Gastrocnemius medialis (tissue), 4 donors: ENCODE results near the gene WSB2. TPM values are rescaled to one million over a fixed set of nuclear protein-coding genes. Genes with fewer than 3 reads are reported as not detected.

Experiments used
- ATAC-seq, 2 donors: fragments of 150-250 bp; one replicate each; pipeline ENCODE4 v1.9.1; 2016
- DNase-seq, 2 donors: peaks; one replicate each; pipeline ENCODE4 v3.0.0-alpha.2; 2019
- H3K27ac ChIP-seq, 4 donors: fragments of 200-600 bp; sonication (generic); 1 replicate in 1 of 4; 2 replicates in 3 of 4; pipeline ENCODE4 v1.5.1; 2016 to 2018; ENCODE audit warnings: mild to moderate bottlenecking in 2 of 4, moderate library complexity in 1 of 4
- H3K27me3 ChIP-seq, 3 donors: fragments of 200-600 bp; sonication (generic) in 2 of 3; 1 replicate in 1 of 3; 2 replicates in 2 of 3; pipeline versions ENCODE4 v1.5.1 to v1.6.0; 2016 to 2019; ENCODE audit warnings: mild to moderate bottlenecking in 1 of 3, moderate library complexity in 1 of 3
- H3K36me3 ChIP-seq, 2 donors: fragments of 200-600 bp; sonication (generic) in 1 of 2; one replicate each; pipeline ENCODE4 v1.5.1; 2017 to 2018
- H3K4me1 ChIP-seq, 2 donors: fragments of 200-600 bp; sonication (generic) in 1 of 2; one replicate each; pipeline ENCODE4 v1.5.1; 2016 to 2017; ENCODE audit warnings: mild to moderate bottlenecking in 2 of 2
- H3K4me3 ChIP-seq, 4 donors: fragments of 200-600 bp; sonication (generic) in 3 of 4; 1 replicate in 1 of 4; 2 replicates in 3 of 4; pipeline ENCODE4 v1.5.1; 2016 to 2019; ENCODE audit warnings: mild to moderate bottlenecking in 2 of 4
- H3K9me3 ChIP-seq, 3 donors: fragments of 200-600 bp; sonication (generic) in 2 of 3; 1 replicate in 1 of 3; 2 replicates in 2 of 3; pipeline ENCODE4 v1.5.1; 2016 to 2019
- POLR2A ChIP-seq, 2 donors: fragments of 450-650 bp; IDR thresholded peaks; one replicate each; pipeline ENCODE4 v1.6.1; 2017; ENCODE audit warnings: antibody characterized with exemption in 2 of 2, mild to moderate bottlenecking in 2 of 2, moderate library complexity in 2 of 2
- in situ Hi-C, 4 donors: fragments of 200-750 bp; cut with MboI; loops; one replicate each; pipeline versions ENCODE4 v1.15.0 to v1.8.0; 2017; ENCODE audit warnings: low sequenced_read_pairs in 4 of 4
- intact Hi-C: fragments of 100-400 bp; cut with DNase I; formaldehyde crosslinking; loops from one replicate; pipeline ENCODE4 v1.15.1; 2023; ENCODE audit warnings: low total_unique reads
- total RNA-seq, 4 donors: library from RNA; depleted of rRNA; stranded (reverse); fragments of >200 nt; gene quantifications; one replicate each; pipeline versions ENCODE4 v1.1.0 to v1.2.3, GENCODE V29; 2016
- TF ChIP-seq, protein P1 (sequence below), 5 experiments: fragments of 450-650 bp in 3 of 5; fragments of 200-600 bp in 2 of 5; sonication (generic) in 2 of 5; IDR thresholded peaks in 4 of 5; conservative IDR thresholded peaks in 1 of 5; 1 replicate in 4 of 5; 2 replicates in 1 of 5; pipeline ENCODE4 v1.5.1; 2016 to 2019; ENCODE audit warnings: antibody characterized with exemption in 5 of 5, mild to moderate bottlenecking in 3 of 5, moderate library complexity in 3 of 5

The WSB2 gene
- total RNA-seq, 4 donors from 2014 or later = 83.5 to 133 (median 93.5) TPM

DNA sequence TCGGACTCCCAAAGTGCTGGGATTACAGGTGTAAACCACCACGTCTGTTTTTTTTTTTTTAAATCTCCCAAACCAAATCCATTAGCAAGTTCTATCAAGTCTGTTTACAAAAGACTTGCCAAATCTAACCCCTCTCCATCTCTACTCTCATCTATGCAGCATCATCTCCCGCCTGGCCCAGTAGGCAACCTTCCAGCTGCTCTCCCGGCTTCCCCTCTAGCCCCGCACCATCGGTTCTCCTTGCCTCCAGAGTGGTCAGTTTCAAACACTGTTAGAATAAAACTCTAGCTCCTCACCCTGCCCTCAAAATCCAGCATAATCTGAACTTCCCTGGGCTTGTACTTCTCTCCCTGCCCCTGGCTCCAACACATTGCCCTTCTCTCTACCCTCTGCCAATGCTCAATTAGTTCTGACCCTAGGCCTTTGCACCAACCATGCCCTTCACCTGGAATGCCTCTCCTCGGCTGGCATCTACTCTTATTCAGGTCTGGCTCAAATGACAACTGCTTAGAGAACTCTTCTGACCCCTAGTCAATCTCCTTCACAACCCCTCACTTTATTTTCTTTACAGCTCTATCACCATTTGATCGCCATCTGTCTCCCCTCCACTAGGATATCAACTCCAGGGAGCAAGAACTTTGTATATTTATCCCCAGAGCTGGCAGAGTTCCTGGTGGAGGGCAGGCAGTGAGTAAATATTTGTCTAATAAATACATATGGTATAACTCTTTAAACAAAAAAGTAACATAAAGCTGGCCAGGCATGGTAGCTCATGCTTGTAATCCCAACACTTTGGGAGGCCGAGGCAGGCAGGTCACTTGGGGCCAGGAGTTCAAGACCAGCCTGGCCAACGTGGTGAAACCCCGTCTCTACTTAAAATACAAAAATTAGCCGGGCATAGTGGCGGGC is 4.9 kb downstream of the WSB2 start:
- Histone ChIP-seq H3K4me1 (peaks cover 56 to 61% of the 10 kb centered on the region in 2 donors), H3K27ac (peak overlapping the region; percentile 35 to 82 (median 57)), H3K27me3 (no peaks in the 10 kb centered on the region), H3K4me3 (no peak overlapping the region), H3K36me3 (peaks cover 0 to 4% of the 10 kb centered on the region in 2 donors), H3K9me3 (no peaks in the 10 kb centered on the region)
- intact Hi-C loops (no loop called here), in situ Hi-C loops (no loop called here)
- DNase-seq (no peak), ATAC-seq (no peak)
- TF ChIP-seq, protein P1, sequence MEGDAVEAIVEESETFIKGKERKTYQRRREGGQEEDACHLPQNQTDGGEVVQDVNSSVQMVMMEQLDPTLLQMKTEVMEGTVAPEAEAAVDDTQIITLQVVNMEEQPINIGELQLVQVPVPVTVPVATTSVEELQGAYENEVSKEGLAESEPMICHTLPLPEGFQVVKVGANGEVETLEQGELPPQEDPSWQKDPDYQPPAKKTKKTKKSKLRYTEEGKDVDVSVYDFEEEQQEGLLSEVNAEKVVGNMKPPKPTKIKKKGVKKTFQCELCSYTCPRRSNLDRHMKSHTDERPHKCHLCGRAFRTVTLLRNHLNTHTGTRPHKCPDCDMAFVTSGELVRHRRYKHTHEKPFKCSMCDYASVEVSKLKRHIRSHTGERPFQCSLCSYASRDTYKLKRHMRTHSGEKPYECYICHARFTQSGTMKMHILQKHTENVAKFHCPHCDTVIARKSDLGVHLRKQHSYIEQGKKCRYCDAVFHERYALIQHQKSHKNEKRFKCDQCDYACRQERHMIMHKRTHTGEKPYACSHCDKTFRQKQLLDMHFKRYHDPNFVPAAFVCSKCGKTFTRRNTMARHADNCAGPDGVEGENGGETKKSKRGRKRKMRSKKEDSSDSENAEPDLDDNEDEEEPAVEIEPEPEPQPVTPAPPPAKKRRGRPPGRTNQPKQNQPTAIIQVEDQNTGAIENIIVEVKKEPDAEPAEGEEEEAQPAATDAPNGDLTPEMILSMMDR (IDR thresholded peaks at IDR 0.05 in 4 of 5, conservative IDR thresholded peaks at IDR 0.05 in 1 of 5) = no peak
- TF ChIP-seq POLR2A (IDR thresholded peaks at IDR 0.05) = no peak

DNA sequence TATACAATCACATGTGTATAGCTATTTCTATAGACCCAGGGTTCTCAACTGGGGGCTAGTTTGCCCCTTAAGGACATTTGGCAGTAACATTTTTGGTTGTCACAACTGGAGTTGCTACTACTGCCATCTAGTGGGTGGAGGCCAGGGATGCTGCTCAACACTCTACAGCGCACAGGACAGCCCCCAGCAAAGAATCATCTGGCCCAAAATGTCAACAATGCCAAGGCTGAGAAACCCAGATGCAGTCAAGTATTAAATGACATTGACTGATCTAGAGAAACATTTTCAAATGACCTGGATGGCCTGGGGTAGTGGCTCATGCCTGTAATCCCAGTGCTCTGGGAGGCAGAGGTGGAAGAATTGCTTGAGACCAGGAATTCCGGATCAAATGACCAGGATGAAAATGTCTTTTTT is 5.8 kb downstream of the WSB2 start:
- intact Hi-C loops (no loop called here), in situ Hi-C loops (no loop called here)
- Histone ChIP-seq H3K27me3 (no peaks in the 10 kb centered on the region), H3K4me3 (no peak overlapping the region), H3K27ac (peak overlapping the region in 3 of 4 donors; percentile 40 to 82 (median 56)), H3K36me3 (peaks cover 0 to 14% of the 10 kb centered on the region in 2 donors), H3K4me1 (peaks cover 56 to 61% of the 10 kb centered on the region in 2 donors), H3K9me3 (no peaks in the 10 kb centered on the region)
- no peak for TF ChIP-seq POLR2A (IDR thresholded peaks at IDR 0.05)
- TF ChIP-seq, protein P1 (IDR thresholded peaks at IDR 0.05 in 4 of 5, conservative IDR thresholded peaks at IDR 0.05 in 1 of 5) = peak in 4 of 5 experiments; percentile 28 to 62 (median 47)
- no peak for ATAC-seq
- DNase-seq = peak in 1 of 2 donors; percentile 48

DNA sequence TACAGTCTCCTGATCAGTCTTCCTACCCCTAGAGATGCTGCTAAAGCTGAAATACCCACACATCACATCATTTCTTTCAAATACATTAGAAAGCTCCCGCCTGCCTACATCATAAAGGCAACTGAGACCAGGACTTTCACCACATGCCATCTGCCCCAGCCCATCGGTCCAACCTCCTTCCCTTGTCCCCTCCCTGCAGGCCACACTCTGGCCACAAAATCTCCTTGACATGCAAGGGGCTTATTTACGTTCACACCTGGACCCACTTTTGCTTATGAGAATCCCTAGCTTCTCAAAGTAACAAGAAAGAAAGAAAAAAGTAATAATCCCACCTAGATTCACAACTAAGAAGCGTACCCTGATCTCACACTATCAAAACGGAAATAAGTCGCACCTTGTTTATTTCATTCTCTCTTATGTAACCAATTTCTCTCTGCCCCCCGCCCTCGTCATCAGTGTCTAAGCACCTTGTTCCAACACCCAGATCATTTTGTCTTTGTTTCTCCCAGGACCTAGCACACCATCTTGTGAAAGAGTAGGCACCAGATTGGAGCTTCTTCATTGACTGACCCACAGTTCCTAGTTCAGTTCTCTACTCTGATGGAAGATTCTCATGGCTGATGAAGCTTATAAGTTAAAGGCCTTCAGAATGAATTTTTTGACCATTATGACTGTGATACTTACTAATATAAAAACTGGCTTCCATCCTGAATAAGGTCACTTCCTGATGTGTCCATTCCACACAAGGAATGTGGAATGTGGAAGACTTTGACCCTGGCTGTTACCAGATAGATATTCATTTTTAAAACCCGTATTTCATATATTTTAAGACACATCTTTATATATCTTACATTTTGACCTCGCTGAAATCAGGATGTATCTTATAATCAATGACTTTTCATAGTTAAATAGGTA is 7.7 kb downstream of the WSB2 start:
- no peak for DNase-seq
- Histone ChIP-seq H3K27me3 (no peaks in the 10 kb centered on the region), H3K27ac (peak overlapping the region; percentile 67 to 82 (median 80)), H3K9me3 (no peaks in the 10 kb centered on the region), H3K4me1 (peaks cover 44 to 54% of the 10 kb centered on the region in 2 donors), H3K36me3 (peaks cover 0 to 28% of the 10 kb centered on the region in 2 donors), H3K4me3 (no peak overlapping the region)
- intact Hi-C loops (loop anchor here (2.0 kb wide), 2 partner anchors 37 to 49 kb away; partner anchors contain the start of gene RFC5), in situ Hi-C loops (no loop called here)
- TF ChIP-seq, protein P1 (IDR thresholded peaks at IDR 0.05 in 4 of 5, conservative IDR thresholded peaks at IDR 0.05 in 1 of 5) = no peak
- no peak for ATAC-seq

DNA sequence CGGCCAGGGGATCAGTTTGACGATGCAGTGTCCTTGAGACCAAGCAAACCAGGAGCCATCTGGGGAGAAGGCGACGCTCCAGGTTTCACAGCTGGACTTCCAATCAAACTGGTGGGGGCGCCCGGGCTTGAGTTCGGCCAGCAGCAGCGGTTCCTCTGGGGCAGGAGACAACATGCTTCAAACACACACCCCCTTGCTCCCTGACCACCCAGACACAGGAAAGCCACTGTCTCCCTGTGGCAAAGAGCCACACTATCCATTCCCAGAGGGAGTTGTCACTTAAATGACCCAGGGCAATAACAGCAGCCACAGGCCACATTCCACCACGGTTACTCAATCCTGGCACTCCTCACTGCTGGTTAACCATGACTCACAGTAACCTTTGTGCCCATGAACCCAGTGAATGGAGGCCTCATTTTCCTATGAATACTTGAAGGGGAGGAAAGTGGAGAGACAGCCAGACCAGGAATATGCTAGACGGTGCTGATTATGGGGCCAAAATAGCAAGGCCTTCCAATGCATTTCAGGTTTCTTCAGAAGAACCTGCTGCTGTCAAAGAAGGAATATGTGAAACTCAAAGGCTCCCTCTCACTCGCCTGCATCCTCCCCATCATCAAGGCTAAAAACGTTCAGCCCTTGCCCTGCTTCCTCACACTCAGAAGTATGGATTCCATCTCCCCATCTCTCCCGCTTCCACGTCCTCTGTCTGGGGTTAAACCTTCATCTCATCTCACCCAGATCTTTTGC is 8.5 kb downstream of the WSB2 start:
- intact Hi-C loops = loop anchor here (2.0 kb wide), 2 partner anchors 36 to 50 kb away; partner anchors contain the start of gene RFC5

More for the DNA sequence above, 8.5 kb downstream of the WSB2 start:
- ATAC-seq = peak; percentile 99 to 100
- no peaks in the 10 kb centered on the region for H3K27me3 ChIP-seq
- peaks cover 44 to 54% of the 10 kb centered on the region in 2 donors for H3K4me1 ChIP-seq
- H3K36me3 ChIP-seq = peaks cover 0 to 36% of the 10 kb centered on the region in 2 donors
- in situ Hi-C loops = no loop called here
- no peaks in the 10 kb centered on the region for H3K9me3 ChIP-seq
- peak overlapping the region in 3 of 4 donors; percentile 8 to 11 (median 10) for H3K4me3 ChIP-seq
- peak; percentile 76 to 95 for DNase-seq
- peak overlapping the region; percentile 67 to 82 (median 80) for H3K27ac ChIP-seq
- TF ChIP-seq, protein P1 (IDR thresholded peaks at IDR 0.05 in 4 of 5, conservative IDR thresholded peaks at IDR 0.05 in 1 of 5) = no peak
- TF ChIP-seq POLR2A (IDR thresholded peaks at IDR 0.05) = no peak
